Pancreas (tissue), 10 donors: ENCODE results near the gene OR51B4. TPM values are rescaled to one million over a fixed set of nuclear protein-coding genes. Genes with fewer than 3 reads are reported as not detected.

Experiments used
- ATAC-seq, 4 donors: fragments of 200-7000 bp; cut with Tn5 transposase; one replicate each; pipeline versions ENCODE4 v1.8.0 to v1.9.1; 2020; ENCODE audit warnings: mild to moderate bottlenecking in 4 of 4, moderate library complexity in 4 of 4
- DNase-seq, 6 donors: peaks; one replicate each; pipeline ENCODE4 v3.0.0-alpha.2; 2020
- FAIRE-seq: peaks from 2 replicates; lab custom pipeline; 2012; peaks lifted over from hg19 to GRCh38; lab: Jason Lieb, UNC
- H3K27ac ChIP-seq, 4 donors: fragments of 200-600 bp; sonication (generic); 1 replicate in 3 of 4; 2 replicates in 1 of 4; pipeline versions ENCODE4 v1.5.0 to v1.8.0; 2020
- H3K27me3 ChIP-seq, 4 donors: fragments of 200-600 bp; one replicate each; pipeline ENCODE4 v1.8.0; 2021
- H3K36me3 ChIP-seq, 3 donors: fragments of 200-600 bp; sonication (generic) in 1 of 3; one replicate each; pipeline versions ENCODE4 v1.5.0 to v1.8.0; 2020 to 2021
- H3K4me1 ChIP-seq, 3 donors: fragments of 200-600 bp; one replicate each; pipeline ENCODE4 v1.8.0; 2021
- H3K4me3 ChIP-seq, 4 donors: fragments of 200-600 bp; sonication (generic) in 2 of 4; one replicate each; pipeline versions ENCODE4 v1.5.0 to v1.8.0; 2020 to 2021
- H3K9me3 ChIP-seq, 4 donors: fragments of 200-600 bp; one replicate each; pipeline ENCODE4 v1.8.0; 2021
- CTCF ChIP-seq, 4 donors: fragments of 200-600 bp; sonication (generic) in 3 of 4; IDR thresholded peaks; one replicate each; pipeline versions ENCODE4 v1.5.0 to v1.8.0; 2021; ENCODE audit warnings: antibody characterized with exemption in 4 of 4
- WGBS, 2 donors: extraction: QIAGEN DNeasy Blood & Tissue Kit; methylation state at CpG; one replicate each; pipeline ENCODE4 v1.1.7; 2013; 5-methylcytosine and 5-hydroxymethylcytosine counted together
- intact Hi-C, 3 donors: fragments of 100-400 bp; cut with DNase I; formaldehyde crosslinking; loops; one replicate each; pipeline versions ENCODE4 v1.11.1 to v1.14.2; 2022
- polyA plus RNA-seq, 2 donors: library from polyadenylated mRNA; stranded (reverse); fragments of 200-250 nt; gene quantifications; one replicate each; pipeline ENCODE4 v1.2.3, GENCODE V29; 2013
- total RNA-seq, 6 donors: library from RNA; stranded (reverse); fragmentation: NEBNext Ultra II Directional in 4 of 6; extraction: Animal tissue kit (Norgen Biotek cat#: 25700) in 4 of 6; gene quantifications; one replicate each; pipeline versions ENCODE4 v1.2.1 to v1.2.4, GENCODE V29; 2021 to 2023
- donor health status: healthy with polysubstance abuse.
- donor health status: DM: no; HTN: no; CAD: no; lungs with moderate emphysema.
- donor health status: DM: no; HTN: no; CAD: no.
- donor health status: control.
- donor health status: control.
- donor health status: Bipolar disorder and iron deficiency.
- donor health status: DM: yes; HTN: yes; CAD: no.
- donor health status: DM: no; HTN: no; CAD: no.
- donor health status: DM: no; HTN: no; CAD: no.
- donor health status: DM: yes; HTN: yes; CAD: no.

OR51B4 gene
- total and polyA plus RNA-seq, 8 donors, result not detected

GRCh38 chr11:5279471-5280090, 22.2 kb downstream of the OR51B4 start:
- DNase-seq (no peak), ATAC-seq (no peak), FAIRE-seq (no peak)
- Histone ChIP-seq H3K36me3 (no peaks in the 10 kb centered on the region), H3K4me1 (no peaks in the 10 kb centered on the region), H3K9me3 (no peaks in the 10 kb centered on the region), H3K27me3 (no peaks in the 10 kb centered on the region), H3K4me3 (no peak overlapping the region), H3K27ac (no peak overlapping the region)
- no peak for TF ChIP-seq CTCF (IDR thresholded peaks at IDR 0.05)
- intact Hi-C loops, result no loop called here
- 72% methylated on average over 4 of the region's 4 CpGs for WGBS, 2 donors

GRCh38 chr11:5277807-5278382, 23.9 kb downstream of the OR51B4 start:
- H3K9me3 ChIP-seq, result no peaks in the 10 kb centered on the region
- no peak overlapping the region for H3K4me3 ChIP-seq
- no peaks in the 10 kb centered on the region for H3K27me3 ChIP-seq
- no peak overlapping the region for H3K27ac ChIP-seq
- DNase-seq, result no peak
- no peaks in the 10 kb centered on the region for H3K4me1 ChIP-seq
- 65 to 75% methylated on average over 1 of the region's 1 CpG for WGBS, 2 donors
- ATAC-seq, result no peak
- FAIRE-seq, result no peak
- no peak for TF ChIP-seq CTCF (IDR thresholded peaks at IDR 0.05)
- H3K36me3 ChIP-seq, result no peaks in the 10 kb centered on the region
- intact Hi-C loops, result no loop called here

- TF ChIP-seq CTCF (IDR thresholded peaks at IDR 0.05), result no peak
- H3K36me3 ChIP-seq, result no peaks in the 10 kb centered on the region
- no peak overlapping the region for H3K27ac ChIP-seq
- no peaks in the 10 kb centered on the region for H3K27me3 ChIP-seq
- FAIRE-seq (no peak), ATAC-seq (no peak), DNase-seq (no peak)
- H3K4me3 ChIP-seq, result no peak overlapping the region
- 63 to 74% methylated on average over 2 of the region's 2 CpGs for WGBS, 2 donors
- H3K4me1 ChIP-seq, result no peaks in the 10 kb centered on the region
- H3K9me3 ChIP-seq, result no peaks in the 10 kb centered on the region
- intact Hi-C loops, result no loop called here
Measured at GRCh38 chr11:5276697-5277096, 25.0 kb downstream of the OR51B4 start.

- FAIRE-seq, result no peak
- intact Hi-C loops, result no loop called here
- Histone ChIP-seq H3K9me3 (no peaks in the 10 kb centered on the region), H3K27ac (no peak overlapping the region), H3K4me1 (no peaks in the 10 kb centered on the region), H3K36me3 (no peaks in the 10 kb centered on the region), H3K27me3 (no peaks in the 10 kb centered on the region), H3K4me3 (no peak overlapping the region)
- DNase-seq, result no peak
- no peak for ATAC-seq
- 59 to 69% methylated on average over 6 of the region's 6 CpGs for WGBS, 2 donors
- no peak for TF ChIP-seq CTCF (IDR thresholded peaks at IDR 0.05)
Measured at GRCh38 chr11:5275369-5276110, 26.2 kb downstream of the OR51B4 start.

- FAIRE-seq, result no peak
- H3K4me1 ChIP-seq, result no peaks in the 10 kb centered on the region
- no peaks in the 10 kb centered on the region for H3K9me3 ChIP-seq
- no peak for ATAC-seq
- WGBS, 2 donors, result 53 to 55% methylated on average over 5 of the region's 5 CpGs
- no peaks in the 10 kb centered on the region for H3K36me3 ChIP-seq
- DNase-seq, result no peak
- H3K27me3 ChIP-seq, result no peaks in the 10 kb centered on the region
- no peak overlapping the region for H3K4me3 ChIP-seq
- intact Hi-C loops, result no loop called here
- TF ChIP-seq CTCF (IDR thresholded peaks at IDR 0.05), result no peak
- H3K27ac ChIP-seq, result no peak overlapping the region
Measured at GRCh38 chr11:5274395-5274794, 27.4 kb downstream of the OR51B4 start.
